IMR-90 (cell line): ENCODE measurements around the gene CLPX. TPM values are rescaled to one million over a fixed set of nuclear protein-coding genes. Genes with fewer than 3 reads are reported as not detected.

Experiments
- microRNA-seq, 2 experiments: library from miRNA; stranded (forward) in 1 of 2; unstranded in 1 of 2; fragments of 10-50 nt in 1 of 2; fragments of <30 nt in 1 of 2; gene quantifications in 1 of 2; microRNA quantifications in 1 of 2; one replicate each; pipeline versions ENCODE3 to v1.1.0; 2013 to 2020; ENCODE audit not compliant: insufficient read depth in 1 of 2, insufficient read length in 1 of 2, unreplicated experiment in 1 of 2
- polyA plus RNA-seq, 3 experiments: library from polyadenylated mRNA; depleted of rRNA; stranded (reverse); fragments of >200 nt; gene quantifications; 2 replicates each; pipeline ENCODE4 v1.2.3, GENCODE V29; 2012; ENCODE audit warnings: low replicate concordance in 1 of 3
- small RNA-seq, 5 experiments: library from RNA; depleted of rRNA; stranded (forward); fragments of <200 nt; gene quantifications; one replicate each; pipeline ENCODE3, GENCODE V24; 2012
- total RNA-seq: library from RNA; depleted of rRNA; stranded (reverse); fragments of >200 nt; gene quantifications from 2 replicates; pipeline ENCODE4 v1.2.3, GENCODE V29; 2012; rRNA removed

Gene CLPX
- total and polyA plus RNA-seq, 2 of the 4 experiments (the other 2 are of a cell fraction) = 25.8 to 26.9 TPM

Small RNA genes lying within 50 kb of the gene (microRNA-seq; reads per million reads assigned to microRNA genes)
- not detected for gene AC013553.1 (ENCODE audit: insufficient read depth, insufficient read length)
- not detected for gene AC068213.1 (ENCODE audit: insufficient read depth, insufficient read length)
- not detected for gene RNU6-686P (ENCODE audit: insufficient read depth, insufficient read length)

Small RNA genes lying within 50 kb of the gene (small RNA-seq; reads per million reads assigned to genes)
- gene AC013553.1 = 0 reads per million in 5 experiments
- 0 reads per million in 5 experiments for gene AC068213.1
- gene RNU6-686P = 0 reads per million in 5 experiments

Other genes starting within 250 kb of the CLPX start
- 60.8 and 65.3 TPM in 2 replicates for gene SPG21, start 195.4 kb downstream of the CLPX start, total RNA-seq
- gene SPG21, start 195.4 kb downstream of the CLPX start, polyA plus RNA-seq (2012; rRNA removed) = 51.6 and 59.9 TPM in 2 replicates
- gene MTFMT, start 155.7 kb downstream of the CLPX start, total RNA-seq = 19.4 and 21.3 TPM in 2 replicates
- gene MTFMT, start 155.7 kb downstream of the CLPX start, polyA plus RNA-seq (2012; rRNA removed) = 7.3 and 8.9 TPM in 2 replicates
- not detected in 2 replicates for gene SLC51B, start 140.0 kb downstream of the CLPX start, total RNA-seq
- 0.16 TPM in 1 of 2 replicates, not detected in the other for gene SLC51B, start 140.0 kb downstream of the CLPX start, polyA plus RNA-seq (2012; rRNA removed)
- under 0.01 and 0.18 TPM in 2 replicates for gene RASL12, start 117.4 kb downstream of the CLPX start, total RNA-seq
- gene RASL12, start 117.4 kb downstream of the CLPX start, polyA plus RNA-seq (2012; rRNA removed) = 0.19 and 0.22 TPM in 2 replicates
- gene KBTBD13, start 108.6 kb downstream of the CLPX start, total RNA-seq = not detected in 2 replicates
- gene KBTBD13, start 108.6 kb downstream of the CLPX start, polyA plus RNA-seq (2012; rRNA removed) = not detected in 2 replicates
- 0.28 and 0.36 TPM in 2 replicates for gene UBAP1L, start 70.1 kb downstream of the CLPX start, total RNA-seq
- 1.1 TPM in 2 replicates for gene UBAP1L, start 70.1 kb downstream of the CLPX start, polyA plus RNA-seq (2012; rRNA removed)
- 4.7 and 8.1 TPM in 2 replicates for gene PDCD7, start 51.5 kb downstream of the CLPX start, total RNA-seq
- gene PDCD7, start 51.5 kb downstream of the CLPX start, polyA plus RNA-seq (2012; rRNA removed) = 8.1 and 12.3 TPM in 2 replicates
- under 0.01 TPM in 1 of 2 replicates, not detected in the other for gene CILP, start 26.1 kb upstream of the CLPX start, total RNA-seq
- 0.01 and 0.02 TPM in 2 replicates for gene CILP, start 26.1 kb upstream of the CLPX start, polyA plus RNA-seq (2012; rRNA removed)
- gene PARP16, start 101.5 kb upstream of the CLPX start, total RNA-seq = 1.3 and 1.7 TPM in 2 replicates
- 4.1 and 5.0 TPM in 2 replicates for gene PARP16, start 101.5 kb upstream of the CLPX start, polyA plus RNA-seq (2012; rRNA removed)
- not detected in 2 replicates for gene RNU5A-1, start 110.7 kb upstream of the CLPX start, total RNA-seq
- not detected in 2 replicates for gene RNU5A-1, start 110.7 kb upstream of the CLPX start, polyA plus RNA-seq (2012; rRNA removed)
- not detected in 2 replicates for gene RNU5B-1, start 119.3 kb upstream of the CLPX start, total RNA-seq
- not detected in 2 replicates for gene RNU5B-1, start 119.3 kb upstream of the CLPX start, polyA plus RNA-seq (2012; rRNA removed)
- gene IGDCC3, start 192.7 kb upstream of the CLPX start, total RNA-seq = under 0.01 and 0.18 TPM in 2 replicates
- gene IGDCC3, start 192.7 kb upstream of the CLPX start, polyA plus RNA-seq (2012; rRNA removed) = 0.19 and 0.32 TPM in 2 replicates
- 0.54 and 0.56 TPM in 2 replicates for gene IGDCC4, start 237.6 kb upstream of the CLPX start, total RNA-seq
- gene IGDCC4, start 237.6 kb upstream of the CLPX start, polyA plus RNA-seq (2012; rRNA removed) = 2.3 and 2.7 TPM in 2 replicates